ENCODE data around the gene UGT1A1. TPM values are rescaled to one million over a fixed set of nuclear protein-coding genes. Genes with fewer than 3 reads are reported as not detected.

UGT1A1 gene
- total and polyA plus RNA-seq, 10 of the 15 experiments (the other 5 are each of a cell fraction or from before 2014, with no cell fraction given) = not detected

GRCh38 chr2:233791883-233792329 is 31.8 kb downstream of the UGT1A1 start (continued):
- TF ChIP-seq E2F8 (IDR thresholded peaks at IDR 0.05; ENCODE audit: low read depth, partially characterized antibody) (no peak), MYC (IDR thresholded peaks at IDR 0.05; ENCODE audit: insufficient read depth, insufficient read length, insufficient replicate concordance, low read length, severe bottlenecking) (no peak), ZNF687 (IDR thresholded peaks at IDR 0.05) (no peak), RUNX3 (IDR thresholded peaks at IDR 0.05; ENCODE audit: low read length) (no peak), TCF7 (IDR thresholded peaks at IDR 0.05; ENCODE audit: borderline replicate concordance) (no peak), ASH2L (IDR thresholded peaks at IDR 0.05; ENCODE audit: borderline replicate concordance, low read depth) (no peak)
- TF ChIP-seq, protein P1, sequence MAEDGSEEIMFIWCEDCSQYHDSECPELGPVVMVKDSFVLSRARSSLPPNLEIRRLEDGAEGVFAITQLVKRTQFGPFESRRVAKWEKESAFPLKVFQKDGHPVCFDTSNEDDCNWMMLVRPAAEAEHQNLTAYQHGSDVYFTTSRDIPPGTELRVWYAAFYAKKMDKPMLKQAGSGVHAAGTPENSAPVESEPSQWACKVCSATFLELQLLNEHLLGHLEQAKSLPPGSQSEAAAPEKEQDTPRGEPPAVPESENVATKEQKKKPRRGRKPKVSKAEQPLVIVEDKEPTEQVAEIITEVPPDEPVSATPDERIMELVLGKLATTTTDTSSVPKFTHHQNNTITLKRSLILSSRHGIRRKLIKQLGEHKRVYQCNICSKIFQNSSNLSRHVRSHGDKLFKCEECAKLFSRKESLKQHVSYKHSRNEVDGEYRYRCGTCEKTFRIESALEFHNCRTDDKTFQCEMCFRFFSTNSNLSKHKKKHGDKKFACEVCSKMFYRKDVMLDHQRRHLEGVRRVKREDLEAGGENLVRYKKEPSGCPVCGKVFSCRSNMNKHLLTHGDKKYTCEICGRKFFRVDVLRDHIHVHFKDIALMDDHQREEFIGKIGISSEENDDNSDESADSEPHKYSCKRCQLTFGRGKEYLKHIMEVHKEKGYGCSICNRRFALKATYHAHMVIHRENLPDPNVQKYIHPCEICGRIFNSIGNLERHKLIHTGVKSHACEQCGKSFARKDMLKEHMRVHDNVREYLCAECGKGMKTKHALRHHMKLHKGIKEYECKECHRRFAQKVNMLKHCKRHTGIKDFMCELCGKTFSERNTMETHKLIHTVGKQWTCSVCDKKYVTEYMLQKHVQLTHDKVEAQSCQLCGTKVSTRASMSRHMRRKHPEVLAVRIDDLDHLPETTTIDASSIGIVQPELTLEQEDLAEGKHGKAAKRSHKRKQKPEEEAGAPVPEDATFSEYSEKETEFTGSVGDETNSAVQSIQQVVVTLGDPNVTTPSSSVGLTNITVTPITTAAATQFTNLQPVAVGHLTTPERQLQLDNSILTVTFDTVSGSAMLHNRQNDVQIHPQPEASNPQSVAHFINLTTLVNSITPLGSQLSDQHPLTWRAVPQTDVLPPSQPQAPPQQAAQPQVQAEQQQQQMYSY (CRISPR knock-in tag; IDR thresholded peaks at IDR 0.05) = no peak

Data from GM12878 (cell line).